ENCODE data around the gene ASB5. TPM values are rescaled to one million over a fixed set of nuclear protein-coding genes. Genes with fewer than 3 reads are reported as not detected.

The ASB5 gene
- polyA plus RNA-seq, 3 donors: not detected

DNA sequence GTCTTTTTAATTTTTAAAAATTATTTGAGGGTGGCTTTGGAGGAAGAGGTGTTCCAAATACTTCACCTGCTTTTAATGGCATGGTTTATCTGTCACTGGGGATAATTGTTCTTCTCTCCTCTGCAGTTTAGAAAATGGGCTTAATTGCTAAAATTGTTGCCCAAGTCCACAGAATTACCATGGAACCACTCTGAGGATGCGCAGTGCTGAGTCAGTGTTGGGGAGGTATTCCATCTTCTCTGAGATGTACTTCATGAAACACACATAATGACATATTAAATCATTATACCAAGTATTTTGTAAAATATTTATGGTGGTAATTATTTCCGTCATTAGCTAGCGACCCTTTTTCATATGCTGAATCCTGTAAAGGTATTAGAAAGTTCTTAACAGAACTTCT lies 8.0 kb downstream of the ASB5 start:
- Histone ChIP-seq H3K9ac (ENCODE audit: insufficient read depth, low read length, poor library complexity, severe bottlenecking) (no peak overlapping the region), H3K27me3 (ENCODE audit: control insufficient read depth in 2 of 2, insufficient read depth in 2 of 2, low read length in 2 of 2) (no peaks in the 10 kb centered on the region), H3K79me2 (ENCODE audit: insufficient read depth, low read length) (no peaks in the 10 kb centered on the region), H4K20me1 (ENCODE audit: insufficient read depth, low read length) (no peaks in the 10 kb centered on the region), H3K36me3 (replicated peaks in 1 of 2; ENCODE audit: control insufficient read depth in 1 of 2, insufficient read depth in 2 of 2, low read length in 2 of 2) (no peaks in the 10 kb centered on the region), H3K4me3 (replicated peaks in 1 of 3; ENCODE audit: low read depth in 2 of 3, low read length in 3 of 3) (no peak overlapping the region), H3K27ac (ENCODE audit: low read depth in 1 of 2, low read length in 2 of 2) (no peak overlapping the region), H3K9me3 (replicated peaks in 1 of 2; ENCODE audit: control insufficient read depth in 1 of 2, insufficient read depth in 1 of 2, low read length in 2 of 2) (no peaks in the 10 kb centered on the region), H2AFZ (ENCODE audit: insufficient read depth, low read depth, low read length, poor library complexity, severe bottlenecking) (no peak overlapping the region), H3K4me2 (replicated peaks; ENCODE audit: extremely low read depth, low read length, poor library complexity, severe bottlenecking) (no peak overlapping the region), H3K4me1 (ENCODE audit: control insufficient read depth in 1 of 2, insufficient read depth in 2 of 2, low read length in 2 of 2) (no peaks in the 10 kb centered on the region)
- H3K4me3 Mint-ChIP-seq: no peak overlapping the region
- intact Hi-C loops (cut with micrococcal nuclease): no loop called here
- H3K9me3 Mint-ChIP-seq: peaks cover 0 to 2% (median 0%) of the 10 kb centered on the region in 7 donors
- H3K4me1 Mint-ChIP-seq: no peaks in the 10 kb centered on the region
- DNase-seq: no peak
- WGBS (ENCODE audit: insufficient coverage): no CpG with 5 or more reads among the region's 3 CpGs
- H3K27me3 Mint-ChIP-seq (ENCODE audit: low read depth in 3 of 3): peaks cover 0 to 5% (median 3%) of the 10 kb centered on the region in 3 donors
- H3K36me3 Mint-ChIP-seq: no peaks in the 10 kb centered on the region
- H3K27ac Mint-ChIP-seq: no peak overlapping the region
- TF ChIP-seq, protein P1, sequence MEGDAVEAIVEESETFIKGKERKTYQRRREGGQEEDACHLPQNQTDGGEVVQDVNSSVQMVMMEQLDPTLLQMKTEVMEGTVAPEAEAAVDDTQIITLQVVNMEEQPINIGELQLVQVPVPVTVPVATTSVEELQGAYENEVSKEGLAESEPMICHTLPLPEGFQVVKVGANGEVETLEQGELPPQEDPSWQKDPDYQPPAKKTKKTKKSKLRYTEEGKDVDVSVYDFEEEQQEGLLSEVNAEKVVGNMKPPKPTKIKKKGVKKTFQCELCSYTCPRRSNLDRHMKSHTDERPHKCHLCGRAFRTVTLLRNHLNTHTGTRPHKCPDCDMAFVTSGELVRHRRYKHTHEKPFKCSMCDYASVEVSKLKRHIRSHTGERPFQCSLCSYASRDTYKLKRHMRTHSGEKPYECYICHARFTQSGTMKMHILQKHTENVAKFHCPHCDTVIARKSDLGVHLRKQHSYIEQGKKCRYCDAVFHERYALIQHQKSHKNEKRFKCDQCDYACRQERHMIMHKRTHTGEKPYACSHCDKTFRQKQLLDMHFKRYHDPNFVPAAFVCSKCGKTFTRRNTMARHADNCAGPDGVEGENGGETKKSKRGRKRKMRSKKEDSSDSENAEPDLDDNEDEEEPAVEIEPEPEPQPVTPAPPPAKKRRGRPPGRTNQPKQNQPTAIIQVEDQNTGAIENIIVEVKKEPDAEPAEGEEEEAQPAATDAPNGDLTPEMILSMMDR (IDR thresholded peaks at IDR 0.05): no peak

DNA sequence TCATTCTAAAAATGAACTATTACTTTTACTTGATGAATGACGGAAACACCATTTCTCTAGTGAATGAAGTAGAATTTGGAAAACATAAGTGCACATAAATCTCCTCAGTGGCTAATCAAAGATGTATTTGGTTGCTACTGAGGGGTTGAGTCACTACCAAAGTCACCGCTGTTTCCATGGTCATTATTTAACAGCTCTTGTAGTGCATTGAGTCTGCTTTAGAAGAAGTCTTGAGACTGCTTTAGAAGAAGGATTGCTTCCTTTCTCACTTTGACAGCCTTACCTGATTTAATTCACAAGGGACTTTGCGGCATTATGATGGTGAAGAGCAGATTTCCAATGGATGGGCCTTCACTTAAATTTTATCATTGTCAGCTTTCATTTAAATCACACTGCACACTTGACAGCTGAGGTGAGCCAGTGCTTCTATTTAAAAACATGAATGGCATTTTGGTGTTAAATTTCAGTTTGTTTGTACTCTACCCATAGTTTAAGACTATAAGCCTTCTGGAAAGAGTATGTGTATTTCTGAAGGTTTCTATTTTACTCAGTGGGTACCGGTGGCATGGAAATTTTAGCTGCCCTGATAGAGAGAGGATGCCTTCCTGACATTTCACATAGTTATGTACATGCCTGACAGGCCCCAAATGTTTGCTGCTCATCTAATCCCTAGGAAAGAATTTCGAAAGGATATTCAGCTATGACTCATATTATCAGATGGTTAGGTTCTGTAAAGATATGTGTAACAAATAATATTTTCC lies 9.5 kb downstream of the ASB5 start:
- DNase-seq: no peak
- Histone ChIP-seq H3K27me3 (ENCODE audit: control insufficient read depth in 2 of 2, insufficient read depth in 2 of 2, low read length in 2 of 2) (no peaks in the 10 kb centered on the region), H3K79me2 (ENCODE audit: insufficient read depth, low read length) (no peaks in the 10 kb centered on the region), H3K9ac (ENCODE audit: insufficient read depth, low read length, poor library complexity, severe bottlenecking) (no peak overlapping the region), H3K4me2 (replicated peaks; ENCODE audit: extremely low read depth, low read length, poor library complexity, severe bottlenecking) (no peak overlapping the region), H3K9me3 (replicated peaks in 1 of 2; ENCODE audit: control insufficient read depth in 1 of 2, insufficient read depth in 1 of 2, low read length in 2 of 2) (no peaks in the 10 kb centered on the region), H4K20me1 (ENCODE audit: insufficient read depth, low read length) (no peaks in the 10 kb centered on the region), H3K36me3 (replicated peaks in 1 of 2; ENCODE audit: control insufficient read depth in 1 of 2, insufficient read depth in 2 of 2, low read length in 2 of 2) (no peaks in the 10 kb centered on the region), H3K4me1 (ENCODE audit: control insufficient read depth in 1 of 2, insufficient read depth in 2 of 2, low read length in 2 of 2) (no peaks in the 10 kb centered on the region), H3K4me3 (replicated peaks in 1 of 3; ENCODE audit: low read depth in 2 of 3, low read length in 3 of 3) (no peak overlapping the region), H2AFZ (ENCODE audit: insufficient read depth, low read depth, low read length, poor library complexity, severe bottlenecking) (no peak overlapping the region), H3K27ac (ENCODE audit: low read depth in 1 of 2, low read length in 2 of 2) (no peak overlapping the region)
- WGBS (ENCODE audit: insufficient coverage): 83% methylated on average over 1 of the region's 5 CpGs
- TF ChIP-seq, protein P1 (IDR thresholded peaks at IDR 0.05): no peak
- peaks cover 0 to 2% (median 0%) of the 10 kb centered on the region in 7 donors for H3K9me3 Mint-ChIP-seq
- no peak overlapping the region for H3K27ac Mint-ChIP-seq
- H3K4me3 Mint-ChIP-seq: no peak overlapping the region
- H3K27me3 Mint-ChIP-seq (ENCODE audit: low read depth in 3 of 3): peaks cover 0 to 6% (median 3%) of the 10 kb centered on the region in 3 donors
- intact Hi-C loops (cut with micrococcal nuclease): no loop called here
- no peaks in the 10 kb centered on the region for H3K36me3 Mint-ChIP-seq
- no peaks in the 10 kb centered on the region for H3K4me1 Mint-ChIP-seq

All from CD14-positive monocyte (primary cell).